Sigmoid colon (tissue), 7 donors: ENCODE results near the gene CCDC107. TPM values are rescaled to one million over a fixed set of nuclear protein-coding genes. Genes with fewer than 3 reads are reported as not detected.
A peak's percentile ranks its signal among the peaks of the same experiment; 100 is the strongest.

ENCODE experiments used
- DNase-seq: peaks from one replicate; pipeline ENCODE4 v3.0.0-alpha.2; 2019
- H3K27ac ChIP-seq, 4 donors: fragments of 200-600 bp; sonication (generic); one replicate each; pipeline ENCODE4 v1.5.1; 2016 to 2019; ENCODE audit warnings: mild to moderate bottlenecking in 1 of 4
- H3K27me3 ChIP-seq, 3 donors: fragments of 200-600 bp; sonication (generic); one replicate each; pipeline ENCODE4 v1.5.1; 2019; ENCODE audit warnings: mild to moderate bottlenecking in 1 of 3
- H3K36me3 ChIP-seq, 4 donors: fragments of 200-600 bp; sonication (generic); one replicate each; pipeline ENCODE4 v1.5.1; 2016 to 2019
- H3K4me1 ChIP-seq, 4 donors: fragments of 200-600 bp; sonication (generic); one replicate each; pipeline ENCODE4 v1.5.1; 2017 to 2019
- H3K4me3 ChIP-seq, 4 donors: fragments of 200-600 bp; sonication (generic); one replicate each; pipeline ENCODE4 v1.5.1; 2017 to 2019; ENCODE audit warnings: mild to moderate bottlenecking in 2 of 4, moderate library complexity in 1 of 4
- H3K9me3 ChIP-seq, 4 donors: fragments of 200-600 bp in 3 of 4; sonication (generic) in 3 of 4; one replicate each; pipeline versions ENCODE4 v1.5.1 to v1.6.1; 2013 to 2019
- CTCF ChIP-seq, 4 experiments: fragments of 450-650 bp in 3 of 4; fragments of 200-600 bp in 1 of 4; IDR thresholded peaks; one replicate each; pipeline ENCODE4 v1.5.1; 2016 to 2019; ENCODE audit warnings: antibody characterized with exemption in 4 of 4, mild to moderate bottlenecking in 3 of 4, moderate library complexity in 2 of 4
- EP300 ChIP-seq, 4 donors: sonication (generic); formaldehyde crosslinking; IDR thresholded peaks; one replicate each; pipeline ENCODE4 v1.6.1; 2017; ENCODE audit warnings: antibody characterized with exemption in 4 of 4
- POLR2A ChIP-seq, 2 donors: fragments of 450-650 bp; IDR thresholded peaks; one replicate each; pipeline ENCODE4 v1.6.1; 2016; ENCODE audit warnings: antibody characterized with exemption in 2 of 2, mild to moderate bottlenecking in 2 of 2, moderate library complexity in 2 of 2
- POLR2AphosphoS5 ChIP-seq, 4 donors: sonication (generic); formaldehyde crosslinking; IDR thresholded peaks; one replicate each; pipeline ENCODE4 v1.6.1; 2017; ENCODE audit warnings: antibody characterized with exemption in 4 of 4
- WGBS, 2 donors: extraction: QIAGEN DNeasy Blood & Tissue Kit; methylation state at CpG; one replicate each; pipeline ENCODE4 v1.1.7; 2013; 5-methylcytosine and 5-hydroxymethylcytosine counted together
- intact Hi-C: fragments of 100-400 bp; cut with DNase I; formaldehyde crosslinking; loops from one replicate; pipeline ENCODE4 v1.15.1; 2023
- polyA plus RNA-seq, 3 donors: library from polyadenylated mRNA; stranded (reverse); fragments of 200-250 nt; gene quantifications; one replicate each; pipeline ENCODE4 v1.2.3, GENCODE V29; 2013
- total RNA-seq, 4 donors: library from RNA; depleted of rRNA; stranded (reverse); fragments of >200 nt; gene quantifications; one replicate each; pipeline ENCODE4 v1.1.0, GENCODE V29; 2016
- donor health status: healthy with polysubstance abuse.
- donor health status: Bipolar disorder and iron deficiency.
- donor health status: healthy.

The CCDC107 gene
- total and polyA plus RNA-seq, 7 donors, result 21.3 to 112 (median 70.6) TPM

- TF ChIP-seq EP300 (IDR thresholded peaks at IDR 0.05), result peak in 3 of 4 donors; percentile 27 to 79 (median 50)
- TF ChIP-seq POLR2A (IDR thresholded peaks at IDR 0.05), result no peak
- peak in 3 of 4 donors; percentile 11 to 63 (median 57) for TF ChIP-seq POLR2AphosphoS5 (IDR thresholded peaks at IDR 0.05)
- peak in 1 of 4 experiments; percentile 9 for TF ChIP-seq CTCF (IDR thresholded peaks at IDR 0.05)
- H3K4me1 ChIP-seq, result peaks cover 0 to 50% (median 28%) of the 10 kb centered on the region in 4 donors
- WGBS, 2 donors, result 85 to 86% methylated on average over 13 of the region's 13 CpGs
- DNase-seq, result peak; percentile 83
- intact Hi-C loops, result no loop called here
- peak overlapping the region; percentile 88 to 97 (median 94) for H3K4me3 ChIP-seq
- H3K27me3 ChIP-seq, result no peaks in the 10 kb centered on the region
- H3K27ac ChIP-seq, result peak overlapping the region; percentile 95 to 100 (median 98)
- H3K36me3 ChIP-seq, result peaks cover 0 to 32% (median 12%) of the 10 kb centered on the region in 4 donors
- H3K9me3 ChIP-seq, result no peaks in the 10 kb centered on the region
Observed at GRCh38 chr9:35691757-35692301, 33.7 kb downstream of the CCDC107 start.

- H3K27ac ChIP-seq, result peak overlapping the region; percentile 95 to 100 (median 98)
- peaks cover 38 to 55% (median 42%) of the 10 kb centered on the region in 4 donors for H3K36me3 ChIP-seq
- intact Hi-C loops, result no loop called here
- peaks cover 0 to 54% (median 36%) of the 10 kb centered on the region in 4 donors for H3K4me1 ChIP-seq
- H3K4me3 ChIP-seq, result no peak overlapping the region
- no peaks in the 10 kb centered on the region for H3K27me3 ChIP-seq
- DNase-seq, result peak; percentile 52
- H3K9me3 ChIP-seq, result no peaks in the 10 kb centered on the region
- WGBS, 2 donors, result 49 to 83% methylated on average over 3 of the region's 3 CpGs
- no peak for TF ChIP-seq POLR2A (IDR thresholded peaks at IDR 0.05)
- TF ChIP-seq EP300 (IDR thresholded peaks at IDR 0.05), result no peak
Observed at GRCh38 chr9:35695943-35696401, 37.9 kb downstream of the CCDC107 start.

- Histone ChIP-seq H3K27me3 (no peaks in the 10 kb centered on the region), H3K36me3 (peaks cover 45 to 62% (median 49%) of the 10 kb centered on the region in 4 donors), H3K4me3 (no peak overlapping the region), H3K9me3 (no peaks in the 10 kb centered on the region), H3K27ac (peak overlapping the region; percentile 95 to 100 (median 98)), H3K4me1 (peaks cover 0 to 49% (median 32%) of the 10 kb centered on the region in 4 donors)
- WGBS, 2 donors, result 38 to 49% methylated on average over 9 of the region's 9 CpGs
- DNase-seq, result peak; percentile 78
- TF ChIP-seq POLR2A (IDR thresholded peaks at IDR 0.05), result no peak
- TF ChIP-seq EP300 (IDR thresholded peaks at IDR 0.05), result peak in 3 of 4 donors; percentile 52 to 79 (median 76)
- TF ChIP-seq POLR2AphosphoS5 (IDR thresholded peaks at IDR 0.05), result peak; percentile 5 to 62 (median 41)
- TF ChIP-seq CTCF (IDR thresholded peaks at IDR 0.05), result peak in 3 of 4 experiments; percentile 88 to 95 (median 94)
- intact Hi-C loops, result no loop called here
Observed at GRCh38 chr9:35696520-35697215, 38.6 kb downstream of the CCDC107 start.

GRCh38 chr9:35697486-35697885 lies 39.4 kb downstream of the CCDC107 start:
- peak; percentile 62 for DNase-seq
- H3K9me3 ChIP-seq, result no peaks in the 10 kb centered on the region
- 85 to 87% methylated on average over 14 of the region's 14 CpGs for WGBS, 2 donors
- no peaks in the 10 kb centered on the region for H3K27me3 ChIP-seq
- peaks cover 0 to 42% (median 24%) of the 10 kb centered on the region in 4 donors for H3K4me1 ChIP-seq
- peak overlapping the region; percentile 95 to 100 (median 98) for H3K27ac ChIP-seq
- peaks cover 53 to 71% (median 57%) of the 10 kb centered on the region in 4 donors for H3K36me3 ChIP-seq
- intact Hi-C loops, result no loop called here
- TF ChIP-seq EP300 (IDR thresholded peaks at IDR 0.05) (no peak), CTCF (IDR thresholded peaks at IDR 0.05) (no peak), POLR2A (IDR thresholded peaks at IDR 0.05) (no peak), POLR2AphosphoS5 (IDR thresholded peaks at IDR 0.05) (no peak)
- no peak overlapping the region for H3K4me3 ChIP-seq

GRCh38 chr9:35698231-35698630 lies 40.1 kb downstream of the CCDC107 start:
- Histone ChIP-seq H3K27ac (peak overlapping the region; percentile 95 to 100 (median 98)), H3K4me1 (peaks cover 0 to 41% (median 23%) of the 10 kb centered on the region in 4 donors), H3K9me3 (no peaks in the 10 kb centered on the region), H3K36me3 (peaks cover 60 to 78% (median 64%) of the 10 kb centered on the region in 4 donors), H3K27me3 (no peaks in the 10 kb centered on the region), H3K4me3 (no peak overlapping the region)
- WGBS, 2 donors, result 86 to 90% methylated on average over 5 of the region's 5 CpGs
- TF ChIP-seq POLR2A (IDR thresholded peaks at IDR 0.05), result no peak
- no peak for TF ChIP-seq POLR2AphosphoS5 (IDR thresholded peaks at IDR 0.05)
- no peak for TF ChIP-seq EP300 (IDR thresholded peaks at IDR 0.05)
- no peak for TF ChIP-seq CTCF (IDR thresholded peaks at IDR 0.05)
- peak; percentile 51 for DNase-seq
- intact Hi-C loops, result no loop called here
